Measurements from ENCODE around the gene PROCA1.
A peak's percentile ranks its signal among the peaks of the same experiment; 100 is the strongest.
"Not testable (repeated sequence)": the region's sequence is repeated elsewhere in the genome, so short reads cannot be mapped to it uniquely, and the experiment has no call there.

PROCA1 gene

DNA sequence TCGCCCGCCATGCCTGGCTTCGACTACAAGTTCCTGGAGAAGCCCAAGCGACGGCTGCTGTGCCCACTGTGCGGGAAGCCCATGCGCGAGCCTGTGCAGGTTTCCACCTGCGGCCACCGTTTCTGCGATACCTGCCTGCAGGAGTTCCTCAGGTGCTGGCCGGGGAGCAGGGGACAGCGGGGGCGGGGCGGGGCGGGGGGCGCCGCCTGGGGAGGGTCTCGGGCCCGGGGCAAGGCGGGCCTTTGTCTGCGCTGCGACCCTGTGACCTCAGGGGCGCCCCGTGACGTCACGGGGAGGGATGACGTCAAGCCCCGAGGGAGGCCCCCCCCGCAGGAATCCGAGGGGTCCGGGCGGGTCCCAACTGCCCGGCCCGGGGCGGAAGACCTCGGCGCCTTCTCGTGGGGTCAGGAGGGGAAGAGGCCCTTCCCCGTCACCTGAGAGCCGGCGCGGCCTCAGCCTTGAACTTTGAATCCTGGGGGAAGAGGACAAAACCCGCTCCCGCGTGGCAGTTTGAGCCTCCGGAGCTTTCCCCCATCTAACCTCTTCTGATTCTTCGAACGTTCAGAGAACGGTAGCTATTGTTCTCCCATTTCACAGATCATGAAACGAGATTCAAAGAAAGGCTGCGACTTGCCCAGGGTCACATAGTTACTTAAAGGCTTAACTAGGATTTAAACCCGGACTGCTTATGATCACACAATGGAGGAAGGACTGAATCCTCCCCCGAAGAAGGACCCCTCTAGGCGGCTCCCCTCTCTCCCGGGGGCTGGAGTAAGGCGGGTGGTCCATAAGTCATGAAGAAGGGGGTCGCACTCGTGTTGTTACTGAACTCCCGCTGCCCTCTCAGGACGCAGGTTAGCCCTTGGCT lies 32.6 kb upstream of the PROCA1 start:
- DNase-seq (ENCODE audit: low read depth) = peak; percentile 28

DNA sequence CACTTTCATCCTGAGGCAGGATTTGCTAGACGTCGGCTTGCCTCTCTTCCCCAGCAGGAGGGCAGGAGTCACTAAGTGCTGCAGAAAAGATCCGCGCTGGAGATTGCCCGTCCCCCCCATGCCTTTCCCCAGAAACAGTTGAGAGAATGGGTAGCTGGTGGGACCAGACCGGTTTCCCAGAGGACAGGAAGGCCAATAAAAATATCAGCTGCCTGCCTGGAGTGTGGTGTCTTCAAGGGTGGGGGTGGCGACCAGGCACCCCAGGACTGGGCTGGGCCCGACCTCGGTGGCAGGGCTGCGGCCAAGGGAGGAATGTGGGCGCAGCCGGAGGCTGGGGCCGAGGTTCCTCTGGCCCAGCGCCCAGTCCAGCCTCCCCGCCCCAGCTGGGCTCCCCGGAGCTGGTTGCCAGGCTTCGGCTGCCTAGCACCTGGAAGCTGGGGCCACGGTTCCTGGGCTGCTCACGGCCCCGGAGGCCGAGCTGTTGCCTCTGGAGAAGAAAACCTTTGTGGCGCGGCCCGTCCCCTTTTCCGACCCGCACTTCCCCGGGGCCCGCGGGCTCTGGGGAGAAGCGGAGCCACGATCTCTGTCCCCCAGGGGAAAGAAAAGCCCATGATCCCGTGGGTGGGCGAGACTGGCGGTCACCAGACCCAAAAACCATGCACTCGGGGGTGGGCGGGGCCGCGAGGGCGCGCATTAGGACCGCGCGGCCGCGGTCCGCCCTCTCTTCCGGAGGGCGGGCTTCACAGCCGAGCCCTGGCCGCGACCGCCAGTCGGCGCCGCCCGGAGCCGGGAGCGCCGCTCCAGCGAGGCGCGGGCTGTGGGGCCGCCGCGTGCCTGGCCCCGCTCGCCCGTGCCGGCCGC lies 31.8 kb upstream of the PROCA1 start, which contains the start of gene TRAF4:
Gene TRAF4, plus strand, starts transcription at position 769 of the 861 bp plus-strand sequence. CDS start 102 bp downstream, outside the sequence.
- DNase-seq (ENCODE audit: low read depth) = peak; percentile 81

DNA sequence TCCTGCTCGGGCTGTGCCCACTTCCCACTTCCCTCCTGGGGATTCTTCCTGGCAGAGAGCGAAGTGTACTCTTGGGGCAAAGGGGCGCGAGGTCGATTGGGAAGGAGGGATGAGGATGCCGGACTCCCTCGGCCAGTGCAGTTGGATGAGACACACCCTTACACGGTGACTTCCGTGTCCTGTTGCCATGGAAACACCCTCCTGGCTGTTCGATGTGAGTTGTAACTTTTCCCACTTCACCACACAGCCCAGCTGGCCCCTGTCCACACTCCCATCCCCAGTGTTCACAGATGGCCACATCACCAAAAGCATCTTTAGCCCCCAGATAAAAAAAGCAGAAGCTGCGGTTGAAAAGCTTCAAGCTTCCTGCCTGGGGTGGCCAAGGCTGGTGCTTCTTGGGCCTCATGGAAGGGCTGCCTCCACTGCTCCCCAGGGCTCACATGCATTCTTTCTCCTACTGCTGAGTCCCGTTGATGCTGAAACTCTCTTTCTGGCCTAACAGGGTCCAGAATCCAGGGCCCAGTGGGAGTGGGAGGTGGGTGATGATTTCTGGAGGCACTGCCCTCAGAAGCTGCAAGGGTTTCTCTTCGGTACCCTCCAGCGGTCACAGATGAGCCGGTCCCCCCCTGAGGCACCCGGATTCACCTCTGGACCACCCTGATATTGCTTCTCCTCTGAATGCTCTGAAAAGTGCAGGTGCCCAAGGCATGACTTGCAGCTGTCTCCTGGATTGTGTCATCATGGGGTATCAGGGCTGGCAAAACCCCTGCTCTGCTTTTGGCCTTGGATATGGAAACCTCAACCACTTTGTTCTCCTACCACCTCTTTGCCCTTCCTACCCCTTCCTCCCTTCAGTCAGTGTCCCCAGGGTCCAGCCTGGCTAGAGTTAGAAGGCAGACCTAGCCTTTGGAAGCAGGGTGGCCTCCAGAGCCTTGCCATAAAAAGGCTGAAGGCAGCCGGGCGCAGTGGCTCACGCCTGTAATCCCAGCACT lies 30.0 kb upstream of the PROCA1 start:
- no peak for DNase-seq (ENCODE audit: low read depth)

DNA sequence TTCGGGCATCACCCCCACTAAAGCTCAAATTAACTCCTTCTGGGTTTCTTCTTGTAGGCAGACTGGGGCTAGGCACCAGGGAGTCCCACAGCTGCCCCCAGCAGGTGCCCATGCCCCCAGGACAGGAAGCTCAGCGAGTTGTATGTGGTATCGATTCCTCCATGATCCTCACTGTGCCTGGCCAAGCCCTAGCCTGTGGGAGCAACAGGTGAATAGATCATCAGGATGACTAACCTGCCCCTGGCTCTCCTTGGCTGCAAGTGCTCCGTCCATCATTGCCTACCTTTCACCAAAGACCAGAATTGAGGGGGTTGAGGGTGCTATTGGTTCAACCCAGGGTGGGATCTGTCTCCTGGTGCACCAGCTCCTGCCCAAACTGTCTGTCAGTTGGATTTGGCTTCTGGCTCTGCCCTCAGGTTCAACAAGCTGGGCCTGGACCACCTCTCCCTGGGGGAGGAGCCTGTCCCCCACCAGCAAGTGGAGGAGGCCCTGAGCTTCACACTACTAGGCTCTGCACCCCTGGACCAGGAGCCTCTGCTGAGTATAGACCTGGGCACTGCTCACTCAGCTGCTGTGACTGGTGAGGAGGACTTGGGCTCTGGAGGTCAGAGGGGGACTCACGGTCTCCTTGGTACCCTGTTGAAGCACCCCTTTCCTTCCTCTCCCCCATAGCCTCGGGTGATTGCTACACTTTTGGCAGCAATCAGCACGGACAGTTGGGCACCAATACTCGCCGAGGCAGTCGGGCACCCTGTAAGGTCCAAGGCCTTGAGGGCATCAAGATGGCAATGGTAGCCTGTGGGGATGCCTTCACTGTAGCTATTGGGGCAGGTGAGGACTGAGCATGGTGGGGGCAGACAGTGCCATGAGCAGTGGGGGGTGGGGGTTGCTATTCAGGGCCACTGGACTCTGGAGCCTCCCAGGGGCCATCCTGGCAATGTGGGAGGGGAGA lies 29.0 kb upstream of the PROCA1 start:
- no peak for DNase-seq (ENCODE audit: low read depth)

DNA sequence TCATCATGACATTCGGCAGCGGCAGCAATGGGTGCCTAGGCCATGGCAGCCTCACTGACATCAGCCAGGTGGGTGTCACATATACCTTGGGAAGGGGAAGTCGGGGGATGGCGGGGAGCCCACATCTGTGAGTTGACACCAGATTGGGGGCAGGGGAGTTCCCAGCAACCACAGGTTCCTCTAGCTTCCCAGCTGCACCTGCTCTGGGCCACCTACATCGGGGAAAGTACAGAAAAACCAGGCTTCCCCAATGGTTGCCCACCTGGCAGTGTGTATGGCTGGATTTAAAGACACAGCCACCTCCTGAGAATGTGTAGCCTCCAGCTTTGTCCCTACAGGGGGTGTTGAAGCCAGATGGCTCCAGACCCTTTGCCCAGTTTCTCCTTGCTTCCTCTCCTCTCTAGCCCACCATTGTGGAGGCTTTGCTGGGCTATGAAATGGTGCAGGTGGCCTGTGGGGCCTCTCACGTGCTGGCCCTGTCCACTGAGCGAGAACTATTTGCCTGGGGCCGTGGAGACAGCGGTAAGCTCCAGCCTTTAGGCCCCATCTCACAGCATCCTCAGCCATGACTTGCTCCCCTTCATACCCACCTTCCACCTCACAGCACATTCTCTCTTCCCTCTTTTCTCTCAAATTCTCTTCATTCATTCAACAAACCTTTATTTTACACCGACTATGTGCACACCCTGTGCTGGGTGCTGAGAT lies 27.1 kb upstream of the PROCA1 start:
- DNase-seq (ENCODE audit: low read depth) = no peak

DNA sequence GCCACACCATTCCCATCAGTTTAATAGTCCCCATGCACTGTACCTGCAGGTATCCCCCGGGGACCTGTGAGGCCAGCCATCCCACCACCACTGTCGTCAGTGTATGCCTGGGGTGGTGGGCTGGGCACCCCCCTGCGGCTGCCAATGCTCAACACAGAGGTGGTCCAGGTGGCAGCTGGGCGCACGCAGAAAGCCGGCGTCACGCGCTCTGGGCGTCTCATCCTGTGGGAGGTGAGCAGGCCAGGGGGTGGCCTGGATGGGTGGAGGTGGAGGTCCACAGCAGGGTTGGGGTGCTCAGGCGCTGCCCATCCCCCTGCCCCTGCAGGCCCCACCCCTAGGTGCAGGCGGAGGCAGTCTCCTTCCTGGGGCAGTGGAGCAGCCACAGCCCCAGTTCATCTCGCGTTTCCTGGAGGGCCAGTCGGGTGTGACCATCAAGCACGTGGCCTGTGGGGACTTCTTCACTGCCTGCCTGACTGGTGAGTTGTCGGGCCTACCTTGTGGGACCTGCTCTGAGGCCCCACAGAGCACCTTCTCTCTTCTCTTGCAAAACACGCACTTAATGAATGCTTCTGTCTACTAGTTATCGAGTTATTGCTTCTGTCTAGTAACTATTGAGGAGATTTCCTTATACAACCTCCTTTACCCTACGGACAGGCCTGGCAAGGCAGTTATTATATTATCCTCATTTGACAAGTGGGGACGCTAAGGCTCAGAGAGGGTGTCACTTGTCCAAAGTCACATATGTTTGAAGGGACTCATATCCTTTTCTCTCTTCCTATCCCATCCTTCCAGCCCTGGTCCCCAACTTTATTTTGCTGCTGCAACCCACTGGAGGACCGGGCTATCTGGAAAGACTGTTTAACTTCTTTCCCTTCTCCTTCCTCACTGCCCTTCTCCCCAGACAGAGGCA lies 26.3 kb upstream of the PROCA1 start:
- no peak for DNase-seq (ENCODE audit: low read depth)

DNA sequence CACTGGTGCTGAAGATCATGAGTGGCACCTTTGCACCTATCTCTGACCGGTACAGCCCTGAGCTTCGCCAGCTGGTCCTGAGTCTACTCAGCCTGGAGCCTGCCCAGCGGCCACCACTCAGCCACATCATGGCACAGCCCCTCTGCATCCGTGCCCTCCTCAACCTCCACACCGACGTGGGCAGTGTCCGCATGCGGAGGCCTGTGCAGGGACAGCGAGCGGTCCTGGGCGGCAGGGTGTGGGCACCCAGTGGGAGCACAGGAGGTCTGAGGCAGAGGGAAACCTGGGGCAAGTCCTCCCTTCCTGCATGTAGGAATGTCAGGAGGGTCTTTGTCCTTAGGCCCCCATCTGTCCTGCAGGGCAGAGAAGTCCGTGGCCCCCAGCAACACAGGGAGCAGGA lies 25.6 kb upstream of the PROCA1 start:
- DNase-seq (ENCODE audit: low read depth) = no peak

DNA sequence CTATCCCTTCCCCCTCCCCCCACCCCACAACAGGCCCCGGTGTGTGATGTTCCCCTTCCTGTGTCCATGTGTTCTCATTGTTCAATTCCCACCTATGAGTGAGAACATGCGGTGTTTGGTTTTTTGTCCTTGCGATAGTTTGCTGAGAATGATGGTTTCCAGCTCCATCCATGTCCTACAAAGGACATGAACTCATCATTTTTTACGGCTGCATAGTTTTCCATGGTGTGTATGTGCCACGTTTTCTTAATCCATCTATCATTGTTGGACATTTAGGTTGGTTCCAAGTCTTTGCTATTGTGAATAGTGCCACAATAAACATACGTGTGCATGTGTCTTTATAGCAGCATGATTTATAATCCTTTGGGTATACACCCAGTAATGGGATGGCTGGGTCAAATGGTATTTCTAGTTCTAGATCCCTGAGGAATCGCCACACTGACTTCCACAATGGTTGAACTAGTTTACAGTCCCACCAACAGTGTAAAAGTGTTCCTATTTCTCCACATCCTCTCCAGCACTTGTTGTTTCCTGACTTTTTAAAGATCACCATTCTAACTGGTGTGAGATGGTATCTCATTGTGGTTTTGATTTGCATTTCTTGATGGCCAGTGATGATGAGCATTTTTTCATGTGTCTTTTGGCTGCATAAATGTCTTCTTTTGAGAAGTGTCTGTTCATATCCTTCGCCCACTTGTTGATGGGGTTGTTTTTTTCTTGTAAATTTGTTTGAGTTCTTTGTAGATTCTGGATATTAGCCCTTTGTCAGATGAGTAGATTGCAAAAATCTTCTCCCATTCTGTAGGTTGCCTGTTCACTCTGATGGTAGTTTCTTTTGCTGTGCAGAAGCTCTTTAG lies 24.5 kb upstream of the PROCA1 start:
- DNase-seq (ENCODE audit: low read depth) = not testable (repeated sequence)

DNA sequence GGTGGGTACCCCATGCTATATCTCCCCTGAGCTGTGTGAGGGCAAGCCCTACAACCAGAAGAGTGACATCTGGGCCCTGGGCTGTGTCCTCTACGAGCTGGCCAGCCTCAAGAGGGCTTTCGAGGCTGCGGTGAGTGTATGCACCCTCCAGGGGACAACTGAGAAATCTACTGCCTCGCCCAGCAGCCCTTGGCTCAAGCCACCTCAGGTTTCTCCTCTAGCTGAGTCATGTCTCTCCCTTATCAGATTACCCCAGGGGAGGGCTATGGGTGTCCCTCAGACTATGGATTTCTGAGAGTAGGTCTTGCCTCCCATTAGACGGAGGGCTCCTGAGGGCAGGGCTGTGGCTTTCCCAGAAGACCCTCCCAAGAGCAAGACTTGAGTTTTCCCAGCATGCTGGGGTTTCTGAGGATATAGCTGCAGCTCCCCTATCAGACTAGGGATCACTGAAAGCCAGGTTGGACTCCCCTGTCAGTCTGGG lies 23.6 kb upstream of the PROCA1 start:
- no peak for DNase-seq (ENCODE audit: low read depth)

DNA sequence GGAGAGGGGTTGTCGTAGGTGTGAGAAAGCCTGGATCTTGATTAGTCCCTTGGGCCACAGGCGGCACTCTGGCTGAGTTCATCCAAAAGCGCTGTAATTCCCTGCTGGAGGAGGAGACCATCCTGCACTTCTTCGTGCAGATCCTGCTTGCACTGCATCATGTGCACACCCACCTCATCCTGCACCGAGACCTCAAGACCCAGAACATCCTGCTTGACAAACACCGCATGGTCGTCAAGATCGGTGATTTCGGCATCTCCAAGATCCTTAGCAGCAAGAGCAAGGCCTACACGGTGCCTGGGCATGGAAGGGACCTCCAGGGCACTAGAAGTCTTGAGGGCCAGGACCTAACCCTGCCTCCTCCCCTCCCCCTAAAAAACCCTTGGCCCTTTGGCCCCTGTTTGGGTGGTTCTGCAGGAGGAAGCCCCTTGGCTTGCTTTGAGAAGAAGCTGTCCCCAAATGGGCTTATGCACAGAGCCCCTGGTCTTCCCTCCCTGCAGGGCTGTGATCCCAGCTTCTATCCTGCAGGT lies 23.1 kb upstream of the PROCA1 start:
- DNase-seq (ENCODE audit: low read depth) = no peak

DNA sequence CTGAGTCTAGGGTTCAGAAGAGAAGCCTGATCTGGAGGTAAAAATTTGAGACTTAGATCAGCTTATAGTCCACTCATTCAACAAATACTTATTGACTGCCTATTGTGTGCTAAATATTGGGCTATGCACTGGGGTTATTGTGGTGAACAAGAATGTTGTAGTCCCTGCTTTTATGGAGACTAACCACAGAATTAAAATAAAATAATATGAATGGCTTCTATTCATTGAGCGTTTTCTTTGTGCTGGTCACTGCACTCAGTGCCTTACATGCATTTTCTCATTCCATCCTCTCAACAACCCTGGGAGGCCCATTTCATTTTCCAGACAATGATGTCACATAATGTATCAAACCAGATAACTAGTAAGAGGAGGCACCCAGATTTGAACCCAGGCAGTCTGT lies 21.7 kb upstream of the PROCA1 start:
- DNase-seq (ENCODE audit: low read depth) = no peak

DNA sequence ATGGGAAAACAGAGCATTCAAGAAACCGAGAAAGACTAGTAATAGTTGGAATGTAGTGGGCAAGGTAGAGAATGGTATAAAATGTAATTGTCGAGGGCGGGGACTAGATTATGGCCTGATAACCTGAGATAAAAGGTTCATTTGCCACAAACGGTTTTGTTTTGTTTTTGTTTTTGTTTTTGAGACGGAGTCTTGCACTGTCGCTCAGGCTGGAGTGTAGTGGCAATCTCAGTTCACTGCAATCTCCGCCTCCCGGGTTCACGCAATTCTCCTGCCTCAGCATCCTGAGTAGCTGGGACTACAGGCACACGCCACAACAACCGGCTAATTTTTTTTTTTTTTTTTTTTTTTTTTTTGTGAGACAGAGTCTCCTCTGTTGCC lies 18.3 kb upstream of the PROCA1 start:
- DNase-seq (ENCODE audit: low read depth) = no peak

DNA sequence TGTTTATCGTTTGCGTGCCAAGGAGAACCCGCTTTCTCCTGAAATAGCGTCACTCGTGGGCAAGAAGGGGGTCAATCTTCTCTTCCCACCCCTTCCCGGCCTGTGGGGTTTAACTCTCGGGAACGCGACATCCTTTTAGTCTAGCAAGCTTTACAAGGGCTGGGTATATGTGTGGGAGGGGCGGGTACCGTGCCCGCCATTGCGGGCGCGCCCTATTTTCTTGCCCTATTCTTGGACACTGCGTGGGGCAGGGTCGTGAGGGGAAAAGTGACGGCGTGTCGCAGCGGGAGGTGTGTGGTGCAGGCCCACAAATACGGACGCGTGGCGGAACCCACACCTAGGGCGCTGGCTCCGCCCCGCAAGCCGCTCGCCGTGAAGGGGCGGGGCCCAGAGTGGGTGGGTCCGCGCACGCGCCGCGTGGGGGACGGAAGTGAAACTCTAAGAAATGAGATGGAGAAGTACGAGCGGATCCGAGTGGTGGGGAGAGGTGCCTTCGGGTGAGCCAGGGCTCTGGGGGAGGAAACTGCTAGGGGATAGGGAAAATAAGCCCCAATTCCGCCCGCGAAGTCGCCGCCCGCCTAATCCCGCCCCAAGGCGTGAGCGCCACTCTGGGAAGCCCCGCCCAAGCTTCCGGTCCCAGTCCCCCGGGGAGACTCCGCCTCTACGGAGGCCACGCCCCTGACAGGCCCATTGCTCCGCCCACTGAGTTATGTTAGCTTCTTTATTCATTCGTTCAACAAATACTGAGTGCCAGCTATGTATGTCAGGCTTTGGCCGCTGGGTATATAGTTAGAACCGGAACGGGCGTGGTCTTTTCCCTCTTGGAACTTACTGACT lies 16.9 kb upstream of the PROCA1 start, which contains the start of gene NEK8:
Gene NEK8, plus strand, starts transcription at position 425 of the 837 bp plus-strand sequence. Its CDS starts 26 bp downstream, at position 451.
- DNase-seq (ENCODE audit: low read depth) = peak; percentile 87

DNA sequence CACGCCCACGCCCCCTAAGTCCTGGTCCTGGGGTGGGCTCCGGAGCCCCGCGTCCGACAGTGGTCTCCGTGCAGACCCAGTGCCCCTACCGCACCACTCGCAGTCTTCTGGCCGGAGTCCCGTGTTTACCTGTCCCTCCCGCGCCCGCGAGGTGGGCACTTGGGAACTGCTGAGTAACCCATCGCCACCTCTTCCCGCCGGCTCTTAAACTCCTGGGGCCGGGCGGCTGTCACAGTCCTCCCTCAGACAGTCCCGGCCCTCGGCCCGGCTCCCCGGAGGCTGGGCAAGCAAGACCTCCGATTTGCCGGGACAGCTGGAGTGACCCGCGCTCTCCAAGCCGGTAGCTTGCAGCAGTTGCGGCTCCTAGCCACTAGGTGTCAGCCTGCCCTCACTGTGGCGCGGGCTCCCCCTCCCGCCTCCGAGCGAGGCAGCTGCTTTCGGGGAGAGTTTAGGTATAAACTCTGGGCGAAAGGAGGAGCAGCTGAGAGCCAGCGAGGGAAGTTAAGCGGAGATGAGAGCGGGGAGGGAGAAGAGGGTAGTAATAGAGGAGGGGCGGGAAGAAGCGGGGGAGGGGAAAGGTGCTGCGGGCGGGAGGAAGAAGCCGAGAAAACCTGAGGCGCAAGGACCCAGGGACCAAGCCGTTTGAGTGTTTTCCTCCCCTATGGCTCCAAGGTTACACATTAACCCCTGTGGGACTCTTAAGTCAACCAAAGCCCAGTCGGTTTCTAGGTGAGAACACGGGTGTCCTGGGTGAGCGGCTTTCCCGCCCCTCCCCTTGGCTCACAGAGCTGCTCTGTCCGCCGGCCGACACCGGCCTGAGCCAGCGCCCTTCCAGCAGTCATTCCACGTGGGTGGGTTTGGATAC lies 15.2 kb upstream of the PROCA1 start:
- peak; percentile 88 for DNase-seq (ENCODE audit: low read depth)

DNA sequence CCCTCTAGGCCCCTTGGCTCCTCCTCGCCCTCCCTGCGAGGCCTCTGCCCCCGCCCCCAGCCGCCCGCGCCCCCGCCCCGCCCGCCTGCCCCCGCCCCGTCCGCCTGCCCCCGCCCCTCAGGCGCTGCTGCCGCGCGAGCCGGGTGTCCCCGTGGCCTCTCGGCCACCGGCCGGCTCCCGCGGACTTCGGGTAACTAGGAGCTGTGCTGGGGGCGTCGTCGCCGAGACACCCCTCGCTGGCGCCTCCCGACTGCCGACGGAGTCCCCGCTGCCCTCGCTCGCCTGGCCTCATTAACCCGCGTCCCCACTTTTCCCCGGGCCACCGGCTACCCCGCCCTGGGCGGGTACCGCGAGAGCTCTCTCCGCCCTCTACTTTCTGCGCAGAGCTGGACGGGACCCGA lies 14.5 kb upstream of the PROCA1 start, which contains the start of gene TLCD1:
Gene TLCD1, minus strand, starts transcription at position 8 of the 401 bp plus-strand sequence. CDS start 136 bp downstream, outside the sequence.
- DNase-seq (ENCODE audit: low read depth) = no peak

Data from amniotic epithelial cell (primary cell).